GM19023 (cell line): Measurements from ENCODE around the gene SAMD11.

Experiments
- ATAC-seq: cut with Tn5 transposase; IDR thresholded peaks from one replicate; pipeline ENCODE4 v1.9.1; 2021; ENCODE audit warnings: mild to moderate bottlenecking, moderate library complexity; ENCODE audit not compliant: unreplicated experiment

SAMD11 gene

GRCh38 chr1:992362-992761, 68.6 kb downstream of the SAMD11 start:
- ATAC-seq, result no peak

DNA sequence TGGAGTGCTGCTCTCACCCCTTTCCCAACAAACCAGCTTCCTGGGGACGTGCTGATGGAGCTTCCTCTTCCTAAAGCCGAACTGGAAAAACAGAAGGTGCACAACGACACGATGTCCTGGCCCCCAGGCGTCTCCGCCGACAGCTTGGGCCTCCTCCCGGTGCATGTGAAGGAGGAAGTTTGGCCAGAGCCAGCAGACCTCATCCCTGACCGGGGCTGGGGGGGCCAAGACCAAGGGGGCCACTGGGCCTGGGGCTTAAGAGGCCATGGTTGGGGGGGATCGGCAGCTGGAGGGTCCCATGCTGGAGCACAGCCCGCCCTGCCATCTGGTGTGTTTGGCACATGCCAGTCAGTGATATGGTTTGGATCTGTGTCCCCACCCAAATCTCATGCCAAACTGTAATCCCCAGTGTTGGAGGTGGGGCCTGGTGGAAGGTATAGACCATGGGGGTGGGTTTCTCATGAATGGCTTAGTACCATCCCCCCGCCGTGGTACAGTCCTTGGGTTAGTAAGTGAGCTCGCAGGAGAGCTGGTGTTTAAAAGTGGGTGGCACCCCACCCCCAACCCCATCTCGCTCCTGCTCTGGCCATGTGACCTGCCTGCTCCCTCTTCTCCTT, 69.8 kb downstream of the SAMD11 start:
- ATAC-seq, result no peak
